G401.6 (cell line): ENCODE data around the gene NEK10.
"Not testable (repeated sequence)": the region's sequence is repeated elsewhere in the genome, so short reads cannot be mapped to it uniquely, and the experiment has no call there.

Experiments
- FAIRE-seq: peaks from 2 replicates; lab custom pipeline; 2012; peaks lifted over from hg19 to GRCh38; lab: Jason Lieb, UNC

Gene NEK10

GRCh38 chr3:27315003-27315402, 54.2 kb downstream of the NEK10 start:
- FAIRE-seq = no peak

GRCh38 chr3:27312044-27312668, 57.0 kb downstream of the NEK10 start:
- FAIRE-seq = peak; percentile 92

- no peak for FAIRE-seq
Measured at GRCh38 chr3:27311400-27311799, 57.8 kb downstream of the NEK10 start.

- no peak for FAIRE-seq
Measured at GRCh38 chr3:27310688-27311087, 58.5 kb downstream of the NEK10 start.

GRCh38 chr3:27307566-27307965, 61.6 kb downstream of the NEK10 start:
- FAIRE-seq = no peak

- FAIRE-seq = no peak
Measured at GRCh38 chr3:27302891-27303290, 66.3 kb downstream of the NEK10 start.

GRCh38 chr3:27298981-27299380, 70.2 kb downstream of the NEK10 start:
- not testable (repeated sequence) for FAIRE-seq

GRCh38 chr3:27293939-27294338, 75.2 kb downstream of the NEK10 start:
- FAIRE-seq = no peak

- FAIRE-seq = no peak
Measured at GRCh38 chr3:27290760-27291159, 78.4 kb downstream of the NEK10 start.

GRCh38 chr3:27289769-27290413, 79.3 kb downstream of the NEK10 start:
- FAIRE-seq = no peak

- no peak for FAIRE-seq
Measured at GRCh38 chr3:27287052-27287451, 82.1 kb downstream of the NEK10 start.

- FAIRE-seq = not testable (repeated sequence)
Measured at GRCh38 chr3:27286467-27286866, 82.7 kb downstream of the NEK10 start.

GRCh38 chr3:27285668-27286067, 83.5 kb downstream of the NEK10 start:
- no peak for FAIRE-seq

- FAIRE-seq = no peak
Measured at GRCh38 chr3:27281671-27282150, 87.5 kb downstream of the NEK10 start.

- FAIRE-seq = no peak
Measured at GRCh38 chr3:27279123-27279522, 90.1 kb downstream of the NEK10 start.

- no peak for FAIRE-seq
Measured at GRCh38 chr3:27278383-27279055, 90.7 kb downstream of the NEK10 start.

GRCh38 chr3:27275441-27275990, 93.7 kb downstream of the NEK10 start:
- FAIRE-seq = no peak

GRCh38 chr3:27271890-27272289, 97.3 kb downstream of the NEK10 start:
- FAIRE-seq = no peak

- no peak for FAIRE-seq
Measured at GRCh38 chr3:27254896-27255295, 114.3 kb downstream of the NEK10 start.

GRCh38 chr3:27253831-27254230, 115.4 kb downstream of the NEK10 start:
- peak; percentile 27 for FAIRE-seq

- FAIRE-seq = no peak
Measured at GRCh38 chr3:27253391-27253790, 115.8 kb downstream of the NEK10 start.

- no peak for FAIRE-seq
Measured at GRCh38 chr3:27252646-27253045, 116.5 kb downstream of the NEK10 start.

- no peak for FAIRE-seq
Measured at GRCh38 chr3:27244374-27244773, 124.8 kb downstream of the NEK10 start.
